GM18909 (cell line): ENCODE measurements around the gene PEX10.
A peak's percentile ranks its signal among the peaks of the same experiment; 100 is the strongest.

ENCODE experiments used
- ATAC-seq: cut with Tn5 transposase; IDR thresholded peaks from one replicate; pipeline ENCODE4 v1.9.1; 2021; ENCODE audit warnings: mild to moderate bottlenecking; ENCODE audit not compliant: unreplicated experiment, poor library complexity

Gene PEX10

GRCh38 chr1:2427051-2427450, 14.7 kb upstream of the PEX10 start:
- no peak for ATAC-seq

GRCh38 chr1:2426540-2426939, 14.2 kb upstream of the PEX10 start:
- ATAC-seq, result no peak

GRCh38 chr1:2425892-2426291, 13.5 kb upstream of the PEX10 start:
- ATAC-seq, result no peak

GRCh38 chr1:2422523-2422922, 10.2 kb upstream of the PEX10 start:
- ATAC-seq, result no peak

- no peak for ATAC-seq
Observed at GRCh38 chr1:2419416-2419815, 7.1 kb upstream of the PEX10 start.

GRCh38 chr1:2418791-2419320, 6.5 kb upstream of the PEX10 start:
- ATAC-seq, result no peak

- no peak for ATAC-seq
Observed at GRCh38 chr1:2417833-2418225, 5.5 kb upstream of the PEX10 start.

GRCh38 chr1:2417083-2417832, 4.9 kb upstream of the PEX10 start:
- ATAC-seq, result no peak

GRCh38 chr1:2416403-2416802, 4.0 kb upstream of the PEX10 start:
- no peak for ATAC-seq

- ATAC-seq, result no peak
Observed at GRCh38 chr1:2415801-2416208, 3.4 kb upstream of the PEX10 start.

GRCh38 chr1:2415337-2415736, 3.0 kb upstream of the PEX10 start:
- ATAC-seq, result no peak

GRCh38 chr1:2414297-2414958, 2.1 kb upstream of the PEX10 start:
- no peak for ATAC-seq

GRCh38 chr1:2413495-2414296, 1.3 kb upstream of the PEX10 start:
- no peak for ATAC-seq

GRCh38 chr1:2412773-2413494, 570 bp upstream of the PEX10 start:
- peak; percentile 13 for ATAC-seq

GRCh38 chr1:2411801-2412394, 466 bp downstream of the PEX10 start:
- peak; percentile 20 for ATAC-seq

GRCh38 chr1:2409745-2410144, 2.6 kb downstream of the PEX10 start:
- ATAC-seq, result no peak

- ATAC-seq, result no peak
Observed at GRCh38 chr1:2408859-2409276, 3.5 kb downstream of the PEX10 start.

- ATAC-seq, result no peak
Observed at GRCh38 chr1:2408456-2408855, 3.9 kb downstream of the PEX10 start.

GRCh38 chr1:2407991-2408275, 4.4 kb downstream of the PEX10 start:
- no peak for ATAC-seq
